ENCODE measurements around the gene FAM219A.

The FAM219A gene

DNA sequence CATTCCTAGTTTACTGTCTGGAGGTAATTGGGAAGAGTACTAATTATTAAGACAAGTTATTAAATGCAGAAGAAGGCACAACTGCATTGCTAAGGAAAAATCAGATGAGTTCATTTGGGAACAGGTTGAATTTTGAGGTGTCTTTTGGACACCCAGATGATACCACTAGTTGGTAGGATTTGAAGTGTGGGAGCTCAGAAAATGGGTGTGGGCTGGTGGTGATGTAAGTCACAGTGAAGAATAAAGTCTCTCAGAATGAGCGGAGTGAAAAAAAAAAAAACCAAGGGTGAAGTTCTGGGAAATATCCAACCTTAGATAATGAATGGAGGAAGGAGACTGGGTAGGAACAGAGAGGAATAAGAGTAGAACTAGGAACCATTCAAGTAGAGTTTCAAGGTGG is 46.0 kb downstream of the FAM219A start:
- H3K4me1 ChIP-seq (ENCODE audit: insufficient read depth, low read length), result no peaks in the 10 kb centered on the region
- H3K9me3 ChIP-seq (ENCODE audit: control insufficient read depth, insufficient read depth, low read length), result no peaks in the 10 kb centered on the region
- no peaks in the 10 kb centered on the region for H3K36me3 ChIP-seq (ENCODE audit: insufficient read depth, low read length)
- H3K9ac ChIP-seq (ENCODE audit: low read depth, low read length), result no peak overlapping the region

DNA sequence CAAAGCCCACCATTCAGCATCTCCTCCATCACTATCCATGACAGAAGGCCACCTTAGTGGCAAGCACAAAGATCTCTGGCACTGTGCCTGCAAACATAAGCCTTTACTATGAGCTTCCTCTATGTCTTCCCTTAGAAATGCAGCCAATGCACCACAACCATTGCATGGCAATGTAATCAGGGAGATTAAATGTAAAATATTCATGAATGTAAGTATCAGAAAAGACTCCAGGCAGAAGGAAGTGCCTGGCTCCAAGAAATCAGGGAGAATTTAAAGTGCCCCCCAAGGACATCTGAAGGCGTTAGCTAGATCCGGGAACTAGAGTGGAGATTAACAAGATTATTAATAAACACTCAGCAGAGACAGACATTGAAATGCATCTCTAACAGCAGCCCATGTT is 49.2 kb downstream of the FAM219A start:
- Histone ChIP-seq H3K9me3 (ENCODE audit: control insufficient read depth, insufficient read depth, low read length) (no peaks in the 10 kb centered on the region), H3K36me3 (ENCODE audit: insufficient read depth, low read length) (no peaks in the 10 kb centered on the region; the same call in 1 of the 2 replicates)

DNA sequence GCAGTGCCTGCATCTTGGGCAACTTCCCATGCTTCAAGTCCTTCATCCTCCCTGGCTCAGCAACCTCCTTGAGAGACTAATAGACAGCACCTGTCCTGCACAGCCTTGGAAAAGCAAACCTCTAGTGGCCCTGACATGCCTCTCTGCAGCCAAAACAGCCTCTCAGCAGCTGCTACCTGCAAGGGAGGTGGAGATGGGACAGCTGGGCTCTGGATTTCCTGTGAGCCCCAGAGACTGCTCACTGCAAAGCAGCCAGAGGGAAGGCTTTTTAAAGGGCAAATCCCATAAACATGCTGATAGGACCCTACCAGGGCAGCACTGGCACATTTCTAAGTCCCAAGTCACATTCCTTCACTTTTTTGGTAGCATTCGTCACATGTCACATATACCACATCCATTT is 50.2 kb downstream of the FAM219A start:
- Histone ChIP-seq H3K9me3 (ENCODE audit: control insufficient read depth, insufficient read depth, low read length) (no peaks in the 10 kb centered on the region), H3K36me3 (ENCODE audit: insufficient read depth, low read length) (no peaks in the 10 kb centered on the region; the same call in 1 of the 2 replicates), H3K4me1 (ENCODE audit: insufficient read depth, low read length) (no peaks in the 10 kb centered on the region), H3K9ac (ENCODE audit: low read depth, low read length) (no peak overlapping the region)

More for the DNA sequence above, 49.2 kb downstream of the FAM219A start:
- Histone ChIP-seq H3K9ac (ENCODE audit: low read depth, low read length) (no peak overlapping the region), H3K4me1 (ENCODE audit: insufficient read depth, low read length) (no peaks in the 10 kb centered on the region)

DNA sequence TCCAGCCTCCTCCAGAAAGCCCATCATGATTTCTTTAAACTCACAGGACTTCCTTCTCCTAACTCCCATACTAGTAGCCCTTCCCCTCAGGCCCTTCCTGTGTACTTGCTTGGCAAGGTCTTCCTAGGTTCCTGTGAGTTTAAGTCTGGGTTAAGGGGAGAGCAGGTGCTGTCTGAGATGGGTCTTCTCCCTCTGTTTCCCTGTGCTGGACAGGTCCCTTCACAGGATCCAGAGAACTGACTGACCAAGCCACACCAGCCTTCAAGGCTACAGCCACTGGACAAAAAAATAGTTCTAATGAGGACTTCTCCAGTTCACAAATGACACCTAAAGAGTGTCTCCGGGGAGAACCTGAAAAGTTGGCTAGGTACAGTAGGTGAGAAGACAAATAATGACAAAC is 52.2 kb downstream of the FAM219A start:
- Histone ChIP-seq H3K36me3 (ENCODE audit: insufficient read depth, low read length) (no peaks in the 10 kb centered on the region; the same call in 1 of the 2 replicates), H3K9me3 (ENCODE audit: control insufficient read depth, insufficient read depth, low read length) (no peaks in the 10 kb centered on the region), H3K4me1 (ENCODE audit: insufficient read depth, low read length) (no peaks in the 10 kb centered on the region), H3K9ac (ENCODE audit: low read depth, low read length) (no peak overlapping the region)

DNA sequence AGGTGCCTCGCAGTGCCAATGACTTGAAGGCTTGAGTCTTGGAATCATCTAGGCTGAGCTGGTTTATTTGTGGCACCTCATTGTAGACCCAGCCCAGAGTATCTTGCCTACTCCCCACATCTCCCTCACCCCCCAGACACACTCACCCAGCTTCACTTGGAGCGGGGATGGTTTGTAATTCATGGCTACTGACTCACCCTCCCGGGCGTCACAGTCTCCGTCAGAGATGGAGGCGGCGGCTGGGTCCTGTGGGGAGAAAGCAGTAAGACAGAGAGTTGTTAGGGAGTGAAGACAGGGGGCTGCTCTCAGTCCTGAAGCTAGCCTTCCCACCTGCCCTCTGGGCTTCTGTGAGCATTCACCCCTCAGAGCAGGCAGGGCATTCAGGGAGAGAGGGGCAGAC is 52.7 kb downstream of the FAM219A start:
- Histone ChIP-seq H3K9me3 (ENCODE audit: control insufficient read depth, insufficient read depth, low read length) (no peaks in the 10 kb centered on the region), H3K36me3 (ENCODE audit: insufficient read depth, low read length) (no peaks in the 10 kb centered on the region; the same call in 1 of the 2 replicates), H3K9ac (ENCODE audit: low read depth, low read length) (no peak overlapping the region), H3K4me1 (ENCODE audit: insufficient read depth, low read length) (no peaks in the 10 kb centered on the region)

DNA sequence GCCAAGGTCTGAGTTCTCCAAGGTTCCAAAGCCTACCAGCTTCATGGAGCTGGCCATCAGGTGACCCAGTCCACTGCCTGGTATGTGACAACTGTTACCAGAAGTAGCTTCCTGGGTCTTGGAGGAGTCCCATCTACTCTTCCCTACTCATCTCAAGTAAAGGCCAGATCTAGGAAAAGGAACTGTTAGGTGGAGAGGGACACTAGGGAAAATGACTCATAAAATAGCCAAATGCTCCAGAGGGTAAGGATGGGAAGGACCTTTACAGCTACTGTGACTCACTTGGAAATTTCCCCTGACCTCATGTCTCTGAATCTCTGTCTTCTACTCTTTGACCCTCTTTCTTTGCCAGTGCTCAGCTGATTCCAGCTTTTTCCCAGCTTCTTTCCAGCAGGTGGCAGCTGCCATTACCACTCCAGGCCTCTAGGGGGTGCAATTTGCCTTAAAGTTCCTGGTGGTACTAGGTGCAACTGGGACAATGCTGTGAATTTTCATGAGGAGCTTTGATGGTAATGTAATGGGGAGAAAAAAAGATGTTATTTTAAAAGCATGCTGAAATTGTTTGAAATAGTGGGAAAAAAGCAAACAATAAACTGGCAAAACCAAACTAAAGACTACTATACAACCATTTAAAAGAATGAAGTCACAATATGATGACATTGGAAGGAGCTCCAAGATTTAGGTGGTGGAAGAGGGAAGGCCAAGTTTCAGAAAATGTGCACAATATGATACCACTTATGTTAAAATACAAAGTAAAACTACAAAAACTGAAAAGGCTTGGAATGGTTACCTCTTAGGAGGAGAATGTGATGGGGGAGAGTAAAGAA is 54.6 kb downstream of the FAM219A start:
- no peaks in the 10 kb centered on the region for H3K9me3 ChIP-seq (ENCODE audit: control insufficient read depth, insufficient read depth, low read length)
- H3K4me1 ChIP-seq (ENCODE audit: insufficient read depth, low read length), result no peaks in the 10 kb centered on the region
- H3K36me3 ChIP-seq (ENCODE audit: insufficient read depth, low read length), result no peaks in the 10 kb centered on the region; the same call in 1 of the 2 replicates
- H3K9ac ChIP-seq (ENCODE audit: low read depth, low read length), result no peak overlapping the region

DNA sequence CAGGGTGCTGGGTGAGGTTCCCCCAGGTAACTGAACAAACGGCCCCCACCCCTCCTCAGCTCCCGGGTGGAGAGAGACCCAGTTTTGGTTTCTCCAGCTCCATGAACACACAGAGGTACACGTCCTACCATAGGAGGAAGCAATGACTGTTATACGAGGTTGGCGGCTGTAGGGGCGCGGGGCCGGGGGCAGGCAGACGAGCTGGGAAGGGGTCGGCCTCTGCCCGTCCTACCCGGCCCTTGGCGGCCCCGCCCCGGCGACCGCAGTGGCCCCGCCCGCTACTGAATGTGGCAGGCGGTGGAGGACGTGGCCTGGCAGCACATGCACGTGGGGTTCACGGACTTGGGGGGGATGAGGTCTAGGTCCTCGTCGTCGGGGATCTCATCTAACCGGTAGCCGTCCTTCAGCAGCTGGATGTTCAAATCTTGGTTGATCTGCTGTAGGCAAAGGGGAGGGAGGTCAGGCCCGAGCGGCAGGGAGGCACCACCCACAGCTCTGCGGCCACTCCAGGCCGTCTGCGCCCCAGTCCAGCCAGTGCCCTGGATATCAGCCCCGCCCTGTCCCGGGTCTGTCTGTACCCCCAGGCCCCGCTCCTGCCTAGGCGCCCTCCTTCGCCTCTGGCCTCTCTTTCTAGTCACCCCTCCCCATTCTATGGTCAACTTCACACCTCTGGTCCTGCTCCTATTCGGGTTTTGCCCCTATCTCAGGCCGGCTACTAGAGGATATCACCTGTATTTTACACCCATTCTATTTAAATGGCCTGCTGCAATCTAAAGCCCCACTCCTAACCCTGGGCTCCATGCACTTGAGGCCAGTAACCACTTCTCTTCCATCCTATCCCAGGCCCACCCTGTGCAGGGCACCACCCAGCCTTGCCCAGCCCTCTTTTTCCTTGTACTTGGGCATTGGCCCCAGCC is 57.4 kb downstream of the FAM219A start:
- H3K4me1 ChIP-seq (ENCODE audit: insufficient read depth, low read length), result no peaks in the 10 kb centered on the region
- H3K9ac ChIP-seq (ENCODE audit: low read depth, low read length), result no peak overlapping the region
- no peaks in the 10 kb centered on the region; the same call in 1 of the 2 replicates for H3K36me3 ChIP-seq (ENCODE audit: insufficient read depth, low read length)
- no peaks in the 10 kb centered on the region for H3K9me3 ChIP-seq (ENCODE audit: control insufficient read depth, insufficient read depth, low read length)

DNA sequence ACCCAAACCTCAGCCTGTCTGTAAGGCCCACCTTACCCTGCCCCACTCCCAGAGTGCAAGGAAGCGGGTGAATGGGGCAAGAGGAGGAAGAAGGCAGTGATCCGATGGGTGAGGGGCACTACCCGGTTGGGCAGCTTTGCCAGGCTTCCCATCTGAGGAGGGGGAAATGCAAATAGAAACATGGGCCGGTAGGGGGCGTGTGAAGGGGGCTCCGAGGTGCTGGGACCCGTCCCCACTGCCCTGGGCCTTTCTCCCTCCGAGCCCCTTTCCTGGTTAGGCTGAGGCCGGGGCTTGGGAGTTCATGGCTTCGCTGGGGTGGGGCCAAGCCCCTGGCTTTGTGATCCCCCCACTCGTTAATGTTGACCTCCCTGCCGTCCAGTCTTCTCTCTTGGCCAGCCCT is 58.1 kb downstream of the FAM219A start:
- no peak overlapping the region for H3K9ac ChIP-seq (ENCODE audit: low read depth, low read length)
- H3K4me1 ChIP-seq (ENCODE audit: insufficient read depth, low read length), result no peaks in the 10 kb centered on the region
- H3K9me3 ChIP-seq (ENCODE audit: control insufficient read depth, insufficient read depth, low read length), result no peaks in the 10 kb centered on the region
- H3K36me3 ChIP-seq (ENCODE audit: insufficient read depth, low read length), result no peaks in the 10 kb centered on the region; the same call in 1 of the 2 replicates

DNA sequence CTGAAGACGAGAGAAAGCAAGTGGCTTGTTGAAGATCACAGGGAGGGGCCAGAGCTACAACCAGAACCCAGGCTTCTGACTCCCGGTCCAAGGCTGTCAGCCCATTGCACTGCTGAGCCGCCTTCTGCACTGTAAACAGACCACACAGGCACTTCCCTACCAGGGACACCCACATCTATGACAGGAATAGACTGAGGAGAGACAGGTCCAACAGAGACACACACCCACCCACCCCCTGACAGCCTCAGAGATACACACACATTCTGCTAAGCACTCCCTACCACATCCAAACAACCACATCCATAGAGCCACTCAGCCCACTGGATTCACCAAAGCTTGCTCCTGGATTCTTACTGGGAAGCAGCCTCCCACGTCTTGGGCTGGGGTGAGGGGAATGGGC is 58.6 kb downstream of the FAM219A start:
- Histone ChIP-seq H3K9ac (ENCODE audit: low read depth, low read length) (no peak overlapping the region), H3K36me3 (ENCODE audit: insufficient read depth, low read length) (no peaks in the 10 kb centered on the region), H3K9me3 (ENCODE audit: control insufficient read depth, insufficient read depth, low read length) (no peaks in the 10 kb centered on the region), H3K4me1 (ENCODE audit: insufficient read depth, low read length) (no peaks in the 10 kb centered on the region)

DNA sequence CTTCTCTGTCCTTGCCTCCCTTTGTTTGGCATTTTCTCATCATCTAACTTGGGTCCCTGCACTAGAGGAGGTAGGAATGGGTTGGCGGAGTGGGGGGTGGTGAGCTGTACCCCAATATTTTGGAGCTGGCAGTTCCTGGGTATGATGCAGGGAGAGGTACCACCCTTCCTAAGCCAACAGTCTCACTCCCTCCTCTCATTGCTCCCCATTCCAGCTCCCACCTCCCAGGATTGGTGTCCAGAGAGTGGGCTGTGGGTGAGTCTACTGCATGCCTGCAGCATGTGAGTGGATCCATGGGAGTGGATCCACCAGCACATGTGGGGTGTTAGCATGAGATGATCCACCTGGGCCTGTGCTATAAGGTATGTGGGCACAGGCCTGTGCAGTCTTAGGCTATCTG is 59.5 kb downstream of the FAM219A start:
- H3K9ac ChIP-seq (ENCODE audit: low read depth, low read length), result no peak overlapping the region
- H3K4me1 ChIP-seq (ENCODE audit: insufficient read depth, low read length), result no peaks in the 10 kb centered on the region
- no peaks in the 10 kb centered on the region for H3K9me3 ChIP-seq (ENCODE audit: control insufficient read depth, insufficient read depth, low read length)
- no peaks in the 10 kb centered on the region for H3K36me3 ChIP-seq (ENCODE audit: insufficient read depth, low read length)

DNA sequence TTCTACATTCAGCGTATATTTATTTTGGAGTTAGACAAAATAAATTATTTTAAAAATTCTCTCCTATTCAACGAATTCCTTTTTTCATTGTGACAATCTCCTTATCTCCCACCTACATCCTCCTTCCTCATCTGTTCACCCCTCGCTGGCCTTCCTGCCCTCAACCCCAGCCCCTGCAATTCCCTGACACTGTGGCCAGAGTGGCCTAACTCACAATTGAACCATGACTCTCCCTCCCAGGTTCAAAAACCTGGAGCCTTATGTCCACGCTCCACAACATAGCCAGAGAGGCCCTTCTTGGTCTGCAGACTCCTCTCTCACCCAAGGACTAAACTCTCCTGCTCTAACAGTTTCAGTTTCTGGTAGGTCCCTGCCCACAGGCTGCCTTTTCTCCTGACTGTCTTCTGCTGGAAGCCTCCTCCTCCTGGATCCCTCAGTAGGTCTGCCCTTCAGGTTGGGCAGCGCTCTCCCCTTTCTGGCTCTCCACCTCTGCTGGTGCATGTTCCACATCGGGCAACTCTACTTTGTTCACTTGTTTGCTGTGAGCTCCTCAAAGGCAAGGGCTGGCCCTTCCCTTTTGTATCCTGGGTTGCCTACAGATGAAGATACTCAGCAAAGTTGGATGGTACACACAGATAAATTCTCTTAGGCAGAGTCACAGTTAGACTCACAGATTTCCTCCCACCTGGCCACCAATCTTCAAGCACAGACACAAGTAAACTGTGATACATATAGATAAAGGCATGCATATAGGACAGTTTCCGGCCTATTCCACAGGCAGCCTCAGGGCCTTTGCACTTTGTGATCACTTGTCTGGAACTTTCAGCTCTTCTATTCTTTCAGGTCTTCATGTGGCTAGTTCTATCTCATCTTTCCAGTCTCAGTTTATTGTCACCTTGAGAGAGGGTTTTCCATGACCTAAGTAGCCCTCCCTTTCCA is 61.8 kb downstream of the FAM219A start:
- no peak overlapping the region for H3K9ac ChIP-seq (ENCODE audit: low read depth, low read length)
- no peaks in the 10 kb centered on the region for H3K9me3 ChIP-seq (ENCODE audit: control insufficient read depth, insufficient read depth, low read length)
- no peaks in the 10 kb centered on the region for H3K36me3 ChIP-seq (ENCODE audit: insufficient read depth, low read length)
- H3K4me1 ChIP-seq (ENCODE audit: insufficient read depth, low read length), result no peaks in the 10 kb centered on the region

DNA sequence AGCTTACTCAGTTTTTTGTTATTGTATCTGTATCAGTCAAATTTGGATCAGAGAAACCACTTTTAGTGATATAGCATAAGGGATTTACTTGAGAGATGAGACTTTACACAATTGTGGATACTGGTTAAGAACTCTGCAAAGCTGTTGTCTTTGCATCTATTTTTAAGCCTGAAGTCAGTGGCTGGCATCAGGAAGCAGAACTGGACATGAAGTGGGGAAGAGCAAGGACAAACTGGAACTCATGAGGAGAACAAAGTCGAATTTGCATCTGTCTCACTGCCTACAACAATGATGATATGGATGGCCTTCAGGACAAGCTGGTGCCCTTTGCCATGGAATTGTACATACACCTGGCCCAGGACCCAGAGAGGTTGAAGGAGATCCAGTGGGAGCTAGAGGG is 65.9 kb downstream of the FAM219A start:
- H3K4me1 ChIP-seq (ENCODE audit: insufficient read depth, low read length), result no peaks in the 10 kb centered on the region
- no peaks in the 10 kb centered on the region for H3K9me3 ChIP-seq (ENCODE audit: control insufficient read depth, insufficient read depth, low read length)
- H3K9ac ChIP-seq (ENCODE audit: low read depth, low read length), result no peak overlapping the region

DNA sequence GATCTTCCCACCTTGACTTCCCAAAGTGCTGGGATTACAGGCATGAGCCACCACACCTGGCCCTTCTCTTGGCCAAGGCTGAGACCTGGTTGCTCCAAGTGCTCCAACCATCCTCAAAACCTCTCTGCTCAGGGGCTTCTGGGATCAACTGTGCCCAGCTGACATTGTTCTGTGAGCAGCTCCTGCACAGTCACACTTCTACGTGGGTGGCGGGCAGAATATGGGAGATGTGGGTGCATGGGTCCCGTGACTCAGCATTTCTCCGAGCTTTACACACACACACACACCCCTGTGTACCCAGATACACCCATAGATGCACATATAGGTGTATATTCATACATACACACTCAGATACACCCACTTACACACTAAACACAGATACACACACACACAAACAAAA is 71.1 kb downstream of the FAM219A start:
- H3K9me3 ChIP-seq (ENCODE audit: control insufficient read depth, insufficient read depth, low read length), result no peaks in the 10 kb centered on the region
- no peak overlapping the region for H3K9ac ChIP-seq (ENCODE audit: low read depth, low read length)
- H3K36me3 ChIP-seq (ENCODE audit: insufficient read depth, low read length), result no peaks in the 10 kb centered on the region
- no peaks in the 10 kb centered on the region for H3K4me1 ChIP-seq (ENCODE audit: insufficient read depth, low read length)

More for the DNA sequence above, 65.9 kb downstream of the FAM219A start:
- no peaks in the 10 kb centered on the region for H3K36me3 ChIP-seq (ENCODE audit: insufficient read depth, low read length)

DNA sequence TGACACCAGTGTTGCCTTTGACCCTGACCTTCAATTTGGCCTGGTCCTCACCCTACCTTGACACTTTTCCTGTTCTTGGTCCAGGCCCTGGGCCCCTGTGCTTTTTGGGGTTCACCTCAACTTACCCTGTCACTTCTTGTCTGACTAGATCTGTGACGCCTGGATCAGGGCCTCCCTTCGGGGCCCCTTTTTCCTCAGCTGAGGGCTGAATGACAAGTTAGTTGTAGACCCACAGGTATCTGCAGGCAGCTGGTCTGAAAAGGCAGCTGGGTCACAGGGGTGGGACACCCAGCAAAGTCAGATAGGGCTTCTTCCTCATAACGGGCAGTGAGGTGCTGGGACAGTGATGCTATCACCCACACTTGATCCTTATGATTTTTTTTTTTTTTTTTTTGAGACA is 71.7 kb downstream of the FAM219A start:
- Histone ChIP-seq H3K9me3 (ENCODE audit: control insufficient read depth, insufficient read depth, low read length) (no peaks in the 10 kb centered on the region), H3K36me3 (ENCODE audit: insufficient read depth, low read length) (no peaks in the 10 kb centered on the region), H3K4me1 (ENCODE audit: insufficient read depth, low read length) (no peaks in the 10 kb centered on the region)

More for the DNA sequence above, 71.7 kb downstream of the FAM219A start:
- H3K9ac ChIP-seq (ENCODE audit: low read depth, low read length), result no peak overlapping the region

All from ES-I3 (cell line).